Endodermal cell (in vitro differentiated cells): ENCODE data around the gene POMT1. TPM values are rescaled to one million over a fixed set of nuclear protein-coding genes. Genes with fewer than 3 reads are reported as not detected.

Experiments
- DNase-seq: peaks from one replicate; pipeline ENCODE4 v3.0.0-alpha.2; 2017
- H3K27ac ChIP-seq: 2 replicates; pipeline ENCODE4 v1.5.1; 2013; ENCODE audit warnings: mild to moderate bottlenecking, low read depth, low read length, moderate library complexity
- H3K27me3 ChIP-seq: 2 replicates; pipeline ENCODE4 v1.6.1; 2013; ENCODE audit warnings: mild to moderate bottlenecking, low read length, moderate library complexity; ENCODE audit not compliant: insufficient read depth, control insufficient read depth, poor library complexity, severe bottlenecking
- H3K36me3 ChIP-seq: 2 replicates; pipeline ENCODE4 v1.7.0; 2013; ENCODE audit warnings: mild to moderate bottlenecking, low read length, moderate library complexity; ENCODE audit not compliant: control insufficient read depth, insufficient read depth
- H3K4me1 ChIP-seq: one replicate; pipeline ENCODE4 v1.7.0; 2013; ENCODE audit warnings: low read length; ENCODE audit not compliant: control insufficient read depth, insufficient read depth
- H3K4me3 ChIP-seq: 2 replicates; pipeline ENCODE4 v1.5.1; 2013; ENCODE audit warnings: mild to moderate bottlenecking, low read length, moderate library complexity
- H3K9ac ChIP-seq: 2 replicates; pipeline ENCODE4 v1.6.1; 2013; ENCODE audit warnings: mild to moderate bottlenecking, low read length, moderate library complexity; ENCODE audit not compliant: poor library complexity, severe bottlenecking; ENCODE audit errors: extremely low read depth
- H3K9me3 ChIP-seq: 2 replicates; pipeline ENCODE4 v1.6.1; 2013; ENCODE audit warnings: mild to moderate bottlenecking, low read length, moderate library complexity; ENCODE audit not compliant: control insufficient read depth
- H3K27ac Mint-ChIP-seq: 2 replicates; pipeline ENCODE4 v1.8.0; 2020; ENCODE audit warnings: mixed read lengths
- H3K27me3 Mint-ChIP-seq: 2 replicates; pipeline ENCODE4 v1.8.0; 2021; ENCODE audit warnings: mild to moderate bottlenecking, mixed read lengths; ENCODE audit not compliant: insufficient read depth
- H3K36me3 Mint-ChIP-seq: 2 replicates; pipeline ENCODE4 v1.8.0; 2020; ENCODE audit warnings: low read depth, mixed read lengths
- H3K4me1 Mint-ChIP-seq: 2 replicates; pipeline ENCODE4 v1.8.0; 2020; ENCODE audit warnings: mixed read lengths
- H3K4me3 Mint-ChIP-seq: 2 replicates; pipeline ENCODE4 v1.8.0; 2020; ENCODE audit warnings: mild to moderate bottlenecking, moderate library complexity, mixed read lengths
- H3K9me3 Mint-ChIP-seq: 2 replicates; pipeline ENCODE4 v1.8.0; 2020; ENCODE audit warnings: mild to moderate bottlenecking, mixed read lengths
- CTCF ChIP-seq: fragments of 200-600 bp; sonication (generic); conservative IDR thresholded peaks from 2 replicates; pipeline ENCODE4 v1.5.0; 2021; ENCODE audit warnings: antibody characterized with exemption, mild to moderate bottlenecking
- WGBS, 2 experiments: methylation state at CpG; one replicate each; pipeline versions ENCODE4 v1.1.5 to v1.1.7; 2013; ENCODE audit warnings: missing lambda C conversion rate in 2 of 2, mixed read lengths in 1 of 2; ENCODE audit not compliant: insufficient coverage in 1 of 2, insufficient read length in 1 of 2; 5-methylcytosine and 5-hydroxymethylcytosine counted together
- total RNA-seq, 2 donors: library from RNA; stranded (reverse); fragmentation: NEBNext Ultra II Directional in 1 of 2; extraction: Animal tissue kit (Norgen Biotek cat#: 25700) in 1 of 2; gene quantifications; 2 replicates in 1 of 2; 3 replicates in 1 of 2; pipeline ENCODE4 v1.2.1, GENCODE V29; 2021

Gene POMT1
- total RNA-seq, 2 donors from 2014 or later, result 42.3 to 53.8 TPM

GRCh38 chr9:131481441-131482342 is 21.0 kb upstream of the POMT1 start:
- no peak for TF ChIP-seq CTCF
- H3K9ac ChIP-seq, result no peak overlapping the region
- no peaks in the 10 kb centered on the region for H3K9me3 Mint-ChIP-seq
- no peak overlapping the region for H3K4me3 Mint-ChIP-seq
- no peaks in the 10 kb centered on the region for H3K27me3 Mint-ChIP-seq
- H3K4me1 Mint-ChIP-seq, result no peaks in the 10 kb centered on the region
- H3K36me3 Mint-ChIP-seq, result peaks cover 89% of the 10 kb centered on the region
- no peaks in the 10 kb centered on the region for H3K9me3 ChIP-seq
- 95 to 98% methylated on average over 13 to 19 of the region's 19 CpGs for WGBS, 2 experiments
- no peak for DNase-seq
- peak overlapping the region; percentile 61 for H3K27ac Mint-ChIP-seq
- no peaks in the 10 kb centered on the region for H3K4me1 ChIP-seq
- H3K4me3 ChIP-seq, result no peak overlapping the region
- H3K27me3 ChIP-seq, result no peaks in the 10 kb centered on the region
- no peak overlapping the region for H3K27ac ChIP-seq
- H3K36me3 ChIP-seq, result peaks cover 96% of the 10 kb centered on the region

GRCh38 chr9:131482343-131483006 is 20.2 kb upstream of the POMT1 start:
- WGBS, 2 experiments, result 97 to 98% methylated on average over 24 of the region's 24 CpGs

More at GRCh38 chr9:131482343-131483006, 20.2 kb upstream of the POMT1 start:
- Mint-ChIP-seq H3K4me1 (no peaks in the 10 kb centered on the region), H3K27me3 (no peaks in the 10 kb centered on the region), H3K4me3 (no peak overlapping the region), H3K36me3 (peaks cover 92% of the 10 kb centered on the region), H3K9me3 (no peaks in the 10 kb centered on the region), H3K27ac (peak overlapping the region; percentile 61)
- Histone ChIP-seq H3K4me3 (no peak overlapping the region), H3K36me3 (peaks cover 97% of the 10 kb centered on the region), H3K4me1 (no peaks in the 10 kb centered on the region), H3K27me3 (no peaks in the 10 kb centered on the region), H3K9ac (no peak overlapping the region), H3K27ac (no peak overlapping the region), H3K9me3 (no peaks in the 10 kb centered on the region)
- no peak for DNase-seq
- TF ChIP-seq CTCF, result no peak
